ENCODE data around the gene C1orf74. TPM values are rescaled to one million over a fixed set of nuclear protein-coding genes. Genes with fewer than 3 reads are reported as not detected.

Gene C1orf74
- total RNA-seq, 1 experiment from 2014 or later: 4.0 TPM

GRCh38 chr1:209813902-209814301 is 29.5 kb upstream of the C1orf74 start:
- DNase-seq: no peak
- Histone ChIP-seq H3K36me3 (ENCODE audit: insufficient read depth, low read length) (no peaks in the 10 kb centered on the region), H3K79me2 (ENCODE audit: low read length) (no peaks in the 10 kb centered on the region), H3K4me1 (ENCODE audit: low read length) (no peaks in the 10 kb centered on the region), H3K27me3 (ENCODE audit: low read length) (no peaks in the 10 kb centered on the region), H3K4me2 (ENCODE audit: low read depth, low read length, poor library complexity, severe bottlenecking) (no peak overlapping the region), H3K9me3 (ENCODE audit: low read length) (no peaks in the 10 kb centered on the region), H3K9me2 (replicated peaks; ENCODE audit: insufficient read depth, low read length) (no peaks in the 10 kb centered on the region), H3K27ac (ENCODE audit: low read length) (no peak overlapping the region), H3K9ac (ENCODE audit: low read length) (no peak overlapping the region), H4K20me1 (ENCODE audit: insufficient read depth, low read depth, low read length) (no peaks in the 10 kb centered on the region), H2AFZ (ENCODE audit: low read length) (no peak overlapping the region), H3K4me3 (ENCODE audit: low read length) (no peak overlapping the region)

- Histone ChIP-seq H3K9ac (ENCODE audit: low read length) (no peak overlapping the region), H4K20me1 (ENCODE audit: insufficient read depth, low read depth, low read length) (no peaks in the 10 kb centered on the region), H2AFZ (ENCODE audit: low read length) (no peak overlapping the region), H3K4me2 (ENCODE audit: low read depth, low read length, poor library complexity, severe bottlenecking) (no peak overlapping the region), H3K79me2 (ENCODE audit: low read length) (no peaks in the 10 kb centered on the region), H3K4me3 (ENCODE audit: low read length) (no peak overlapping the region), H3K27me3 (ENCODE audit: low read length) (no peaks in the 10 kb centered on the region), H3K27ac (ENCODE audit: low read length) (no peak overlapping the region), H3K36me3 (ENCODE audit: insufficient read depth, low read length) (no peaks in the 10 kb centered on the region), H3K4me1 (ENCODE audit: low read length) (peaks cover 4% of the 10 kb centered on the region; the same call in 1 of the 2 replicates), H3K9me2 (replicated peaks; ENCODE audit: insufficient read depth, low read length) (no peaks in the 10 kb centered on the region), H3K9me3 (ENCODE audit: low read length) (no peaks in the 10 kb centered on the region)
- DNase-seq: no peak
Measured at GRCh38 chr1:209810783-209811182, 26.4 kb upstream of the C1orf74 start.

GRCh38 chr1:209809611-209810010 is 25.3 kb upstream of the C1orf74 start:
- no peak for DNase-seq
- H4K20me1 ChIP-seq (ENCODE audit: insufficient read depth, low read depth, low read length): no peaks in the 10 kb centered on the region
- H3K4me1 ChIP-seq (ENCODE audit: low read length): peaks cover 4% of the 10 kb centered on the region; the same call in 1 of the 2 replicates
- H3K79me2 ChIP-seq (ENCODE audit: low read length): no peaks in the 10 kb centered on the region
- H3K27me3 ChIP-seq (ENCODE audit: low read length): no peaks in the 10 kb centered on the region
- H3K27ac ChIP-seq (ENCODE audit: low read length): no peak overlapping the region
- no peak overlapping the region for H2AFZ ChIP-seq (ENCODE audit: low read length)
- no peak overlapping the region for H3K4me3 ChIP-seq (ENCODE audit: low read length)
- H3K36me3 ChIP-seq (ENCODE audit: insufficient read depth, low read length): no peaks in the 10 kb centered on the region
- H3K4me2 ChIP-seq (ENCODE audit: low read depth, low read length, poor library complexity, severe bottlenecking): no peak overlapping the region
- no peak overlapping the region for H3K9ac ChIP-seq (ENCODE audit: low read length)
- no peaks in the 10 kb centered on the region for H3K9me2 ChIP-seq (replicated peaks; ENCODE audit: insufficient read depth, low read length)
- no peaks in the 10 kb centered on the region for H3K9me3 ChIP-seq (ENCODE audit: low read length)

GRCh38 chr1:209808059-209808581 is 23.8 kb upstream of the C1orf74 start:
- DNase-seq: no peak
- no peak overlapping the region for H3K4me2 ChIP-seq (ENCODE audit: low read depth, low read length, poor library complexity, severe bottlenecking)
- no peak overlapping the region for H3K27ac ChIP-seq (ENCODE audit: low read length)
- peaks cover 4% of the 10 kb centered on the region; the same call in 1 of the 2 replicates for H3K4me1 ChIP-seq (ENCODE audit: low read length)
- no peaks in the 10 kb centered on the region for H3K27me3 ChIP-seq (ENCODE audit: low read length)
- no peaks in the 10 kb centered on the region for H3K9me2 ChIP-seq (replicated peaks; ENCODE audit: insufficient read depth, low read length)
- H3K4me3 ChIP-seq (ENCODE audit: low read length): no peak overlapping the region
- H3K9ac ChIP-seq (ENCODE audit: low read length): no peak overlapping the region
- H4K20me1 ChIP-seq (ENCODE audit: insufficient read depth, low read depth, low read length): no peaks in the 10 kb centered on the region
- no peaks in the 10 kb centered on the region for H3K9me3 ChIP-seq (ENCODE audit: low read length)
- H2AFZ ChIP-seq (ENCODE audit: low read length): no peak overlapping the region
- no peaks in the 10 kb centered on the region for H3K36me3 ChIP-seq (ENCODE audit: insufficient read depth, low read length)
- H3K79me2 ChIP-seq (ENCODE audit: low read length): no peaks in the 10 kb centered on the region

- Histone ChIP-seq H3K9me2 (replicated peaks; ENCODE audit: insufficient read depth, low read length) (no peaks in the 10 kb centered on the region), H3K27me3 (ENCODE audit: low read length) (no peaks in the 10 kb centered on the region), H3K4me1 (ENCODE audit: low read length) (peaks cover 4% of the 10 kb centered on the region; the same call in 1 of the 2 replicates), H3K9ac (ENCODE audit: low read length) (no peak overlapping the region), H3K9me3 (ENCODE audit: low read length) (no peaks in the 10 kb centered on the region), H4K20me1 (ENCODE audit: insufficient read depth, low read depth, low read length) (no peaks in the 10 kb centered on the region), H3K4me2 (ENCODE audit: low read depth, low read length, poor library complexity, severe bottlenecking) (no peak overlapping the region), H3K4me3 (ENCODE audit: low read length) (no peak overlapping the region), H2AFZ (ENCODE audit: low read length) (no peak overlapping the region), H3K79me2 (ENCODE audit: low read length) (no peaks in the 10 kb centered on the region), H3K27ac (ENCODE audit: low read length) (no peak overlapping the region), H3K36me3 (ENCODE audit: insufficient read depth, low read length) (no peaks in the 10 kb centered on the region)
- DNase-seq: no peak
Measured at GRCh38 chr1:209807509-209807908, 23.1 kb upstream of the C1orf74 start.

- no peaks in the 10 kb centered on the region for H4K20me1 ChIP-seq (ENCODE audit: insufficient read depth, low read depth, low read length)
- DNase-seq: peak; percentile 50
- no peaks in the 10 kb centered on the region for H3K79me2 ChIP-seq (ENCODE audit: low read length)
- H3K4me3 ChIP-seq (ENCODE audit: low read length): peak within 1 kb of the TSS; percentile 13; the same call in 1 of the 2 replicates
- peaks cover 4% of the 10 kb centered on the region; the same call in 1 of the 2 replicates for H3K4me1 ChIP-seq (ENCODE audit: low read length)
- H3K9me2 ChIP-seq (replicated peaks; ENCODE audit: insufficient read depth, low read length): no peaks in the 10 kb centered on the region
- no peaks in the 10 kb centered on the region for H3K36me3 ChIP-seq (ENCODE audit: insufficient read depth, low read length)
- 0 out of 2 replicates have a peak within 1 kb of the TSS, but pooled peaks have one; percentile 21 for H3K9ac ChIP-seq (ENCODE audit: low read length)
- no peaks in the 10 kb centered on the region for H3K27me3 ChIP-seq (ENCODE audit: low read length)
- no peak within 1 kb of the TSS for H3K27ac ChIP-seq (ENCODE audit: low read length)
- peak within 1 kb of the TSS; percentile 41 for H3K4me2 ChIP-seq (ENCODE audit: low read depth, low read length, poor library complexity, severe bottlenecking)
- H2AFZ ChIP-seq (ENCODE audit: low read length): peak within 1 kb of the TSS; percentile 85; the same call in 1 of the 2 replicates
- H3K9me3 ChIP-seq (ENCODE audit: low read length): no peaks in the 10 kb centered on the region
Measured at GRCh38 chr1:209805875-209806760, 21.8 kb upstream of the C1orf74 start, which contains the start of gene IRF6. IRF6 (minus strand) TSS chr1:209806142; CDS start chr1:209801413, 4,729 bp downstream.

- no peak overlapping the region for H3K4me3 ChIP-seq (ENCODE audit: low read length)
- H3K9me3 ChIP-seq (ENCODE audit: low read length): no peaks in the 10 kb centered on the region
- peaks cover 4% of the 10 kb centered on the region; the same call in 1 of the 2 replicates for H3K4me1 ChIP-seq (ENCODE audit: low read length)
- no peak for DNase-seq
- no peak overlapping the region for H3K9ac ChIP-seq (ENCODE audit: low read length)
- H3K9me2 ChIP-seq (replicated peaks; ENCODE audit: insufficient read depth, low read length): no peaks in the 10 kb centered on the region
- no peak overlapping the region for H3K4me2 ChIP-seq (ENCODE audit: low read depth, low read length, poor library complexity, severe bottlenecking)
- no peaks in the 10 kb centered on the region for H3K36me3 ChIP-seq (ENCODE audit: insufficient read depth, low read length)
- no peak overlapping the region for H2AFZ ChIP-seq (ENCODE audit: low read length)
- no peaks in the 10 kb centered on the region for H4K20me1 ChIP-seq (ENCODE audit: insufficient read depth, low read depth, low read length)
- no peaks in the 10 kb centered on the region for H3K27me3 ChIP-seq (ENCODE audit: low read length)
- no peaks in the 10 kb centered on the region for H3K79me2 ChIP-seq (ENCODE audit: low read length)
- no peak overlapping the region for H3K27ac ChIP-seq (ENCODE audit: low read length)
Measured at GRCh38 chr1:209805341-209805781, 21.0 kb upstream of the C1orf74 start.

- Histone ChIP-seq H4K20me1 (ENCODE audit: insufficient read depth, low read depth, low read length) (no peaks in the 10 kb centered on the region), H2AFZ (ENCODE audit: low read length) (no peak overlapping the region), H3K4me2 (ENCODE audit: low read depth, low read length, poor library complexity, severe bottlenecking) (no peak overlapping the region), H3K9me2 (replicated peaks; ENCODE audit: insufficient read depth, low read length) (no peaks in the 10 kb centered on the region), H3K36me3 (ENCODE audit: insufficient read depth, low read length) (no peaks in the 10 kb centered on the region), H3K27ac (ENCODE audit: low read length) (no peak overlapping the region), H3K27me3 (ENCODE audit: low read length) (no peaks in the 10 kb centered on the region), H3K9me3 (ENCODE audit: low read length) (no peaks in the 10 kb centered on the region), H3K4me1 (ENCODE audit: low read length) (peaks cover 4% of the 10 kb centered on the region; the same call in 1 of the 2 replicates), H3K4me3 (ENCODE audit: low read length) (no peak overlapping the region), H3K9ac (ENCODE audit: low read length) (no peak overlapping the region), H3K79me2 (ENCODE audit: low read length) (no peaks in the 10 kb centered on the region)
- no peak for DNase-seq
Measured at GRCh38 chr1:209803568-209803967, 19.2 kb upstream of the C1orf74 start.
